GM13976 (cell line): ENCODE measurements around the gene CA9.

ENCODE experiments used
- DNase-seq: peaks from one replicate; pipeline ENCODE4 v3.0.0; 2012; ENCODE audit warnings: low spot score
- CTCF ChIP-seq: IDR thresholded peaks from 2 replicates; pipeline ENCODE4 v1.5.1; 2012; ENCODE audit warnings: borderline replicate concordance, mild to moderate bottlenecking; ENCODE audit not compliant: insufficient read depth; ENCODE audit errors: extremely low read depth, missing control alignments, control extremely low read depth
- in situ Hi-C: fragments of 300-500 bp; cut with MboI; formaldehyde crosslinking; loops from one replicate; pipeline ENCODE4 v1.12.0; 2022; ENCODE audit warnings: low sequenced_read_pairs, mixed read lengths, inconsistent platforms; ENCODE audit not compliant: unreplicated experiment

The CA9 gene

GRCh38 chr9:35696520-35697215 is 22.9 kb downstream of the CA9 start:
- peak; percentile 84 for DNase-seq
- peak; percentile 91 for TF ChIP-seq CTCF
- in situ Hi-C loops, result no loop called here

GRCh38 chr9:35697486-35697885 is 23.8 kb downstream of the CA9 start:
- TF ChIP-seq CTCF, result no peak

GRCh38 chr9:35698231-35698630 is 24.5 kb downstream of the CA9 start:
- no peak for DNase-seq
- in situ Hi-C loops, result no loop called here
- no peak for TF ChIP-seq CTCF

More at GRCh38 chr9:35697486-35697885, 23.8 kb downstream of the CA9 start:
- in situ Hi-C loops, result no loop called here
- no peak for DNase-seq

- no peak for DNase-seq
- TF ChIP-seq CTCF, result no peak
- in situ Hi-C loops, result no loop called here
These were observed 26.3 kb downstream of the CA9 start for GRCh38 chr9:35700031-35700430.

GRCh38 chr9:35700942-35701341 is 27.2 kb downstream of the CA9 start:
- DNase-seq, result no peak
- in situ Hi-C loops, result no loop called here
- TF ChIP-seq CTCF, result no peak

- TF ChIP-seq CTCF, result no peak
- DNase-seq, result no peak
- in situ Hi-C loops, result no loop called here
These were observed 29.0 kb downstream of the CA9 start for GRCh38 chr9:35702696-35703095.
